HG02798 (cell line): Measurements from ENCODE around the gene IPO9.

Source experiments
- ATAC-seq: cut with Tn5 transposase; IDR thresholded peaks from one replicate; pipeline ENCODE4 v1.9.1; 2021; ENCODE audit warnings: mild to moderate bottlenecking; ENCODE audit not compliant: unreplicated experiment, poor library complexity

IPO9 gene

GRCh38 chr1:201828820-201829774 is at the start of gene IPO9:
TSS of gene IPO9 (plus strand) at chr1:201829157. CDS start at chr1:201829210, 53 bp downstream.
- ATAC-seq: peak; percentile 95

- no peak for ATAC-seq
These were observed 49.5 kb upstream of the IPO9 start for GRCh38 chr1:201779351-201779880.

- no peak for ATAC-seq
These were observed 48.0 kb upstream of the IPO9 start for GRCh38 chr1:201780952-201781351.

GRCh38 chr1:201781437-201781836 is 47.5 kb upstream of the IPO9 start:
- ATAC-seq: no peak

GRCh38 chr1:201782353-201782752 is 46.6 kb upstream of the IPO9 start:
- ATAC-seq: no peak

- ATAC-seq: no peak
These were observed 45.9 kb upstream of the IPO9 start for GRCh38 chr1:201783058-201783457.

GRCh38 chr1:201783572-201783971 is 45.4 kb upstream of the IPO9 start:
- no peak for ATAC-seq

GRCh38 chr1:201785291-201785690 is 43.7 kb upstream of the IPO9 start:
- ATAC-seq: no peak

GRCh38 chr1:201786824-201787223 is 42.1 kb upstream of the IPO9 start:
- no peak for ATAC-seq

GRCh38 chr1:201788296-201788695 is 40.7 kb upstream of the IPO9 start:
- no peak for ATAC-seq

GRCh38 chr1:201789245-201789644 is 39.7 kb upstream of the IPO9 start:
- ATAC-seq: no peak

GRCh38 chr1:201790261-201790660 is 38.7 kb upstream of the IPO9 start:
- ATAC-seq: no peak

GRCh38 chr1:201791051-201791778 is 37.7 kb upstream of the IPO9 start:
- ATAC-seq: no peak

- no peak for ATAC-seq
These were observed 37.2 kb upstream of the IPO9 start for GRCh38 chr1:201791779-201792173.

- ATAC-seq: no peak
These were observed 36.2 kb upstream of the IPO9 start for GRCh38 chr1:201792534-201793305.

GRCh38 chr1:201793306-201793925 is 35.5 kb upstream of the IPO9 start:
- no peak for ATAC-seq

- no peak for ATAC-seq
These were observed 33.9 kb upstream of the IPO9 start for GRCh38 chr1:201795066-201795465.

- no peak for ATAC-seq
These were observed 28.7 kb upstream of the IPO9 start for GRCh38 chr1:201800246-201800645.

- no peak for ATAC-seq
These were observed 22.2 kb upstream of the IPO9 start for GRCh38 chr1:201806801-201807200.
